GM23248 (cell line): Measurements from ENCODE around the gene PNPLA3. TPM values are rescaled to one million over a fixed set of nuclear protein-coding genes. Genes with fewer than 3 reads are reported as not detected.

ENCODE experiments used
- DNase-seq: peaks from one replicate; pipeline ENCODE4 v3.0.0-alpha.2; 2015
- H2AFZ ChIP-seq: fragments of 200-600 bp; sonication (generic); 2 replicates; pipeline ENCODE4 v1.6.1; 2016; ENCODE audit warnings: antibody characterized with exemption
- H3F3A ChIP-seq: fragments of 200-600 bp; sonication (generic); 2 replicates; pipeline ENCODE4 v1.6.1; 2016; ENCODE audit warnings: mild to moderate bottlenecking, antibody characterized with exemption, mixed run types; ENCODE audit not compliant: insufficient read depth
- H3K27ac ChIP-seq: fragments of 200-600 bp; sonication (generic); 2 replicates; pipeline ENCODE4 v1.5.1; 2016; ENCODE audit warnings: mild to moderate bottlenecking
- H3K27me3 ChIP-seq: fragments of 200-600 bp; sonication (generic); replicated peaks from 2 replicates; pipeline ENCODE4 v1.6.1; 2016; ENCODE audit warnings: mild to moderate bottlenecking; ENCODE audit not compliant: insufficient read depth
- H3K36me3 ChIP-seq: fragments of 200-600 bp; sonication (generic); 2 replicates; pipeline ENCODE4 v1.6.1; 2016; ENCODE audit warnings: low read depth, mild to moderate bottlenecking
- H3K4me1 ChIP-seq: fragments of 200-600 bp; sonication (generic); 2 replicates; pipeline ENCODE4 v1.6.1; 2016; ENCODE audit warnings: mild to moderate bottlenecking; ENCODE audit not compliant: insufficient read depth
- H3K4me2 ChIP-seq: fragments of 200-600 bp; sonication (generic); one replicate; pipeline ENCODE4 v1.6.1; 2016; ENCODE audit warnings: mild to moderate bottlenecking; ENCODE audit not compliant: unreplicated experiment
- H3K4me3 ChIP-seq: fragments of 200-600 bp; sonication (generic); 2 replicates; pipeline ENCODE4 v1.5.1; 2016; ENCODE audit warnings: mild to moderate bottlenecking
- H3K79me2 ChIP-seq: fragments of 200-600 bp; sonication (generic); 2 replicates; pipeline ENCODE4 v1.6.1; 2016; ENCODE audit warnings: mild to moderate bottlenecking; ENCODE audit not compliant: insufficient read depth
- H3K9ac ChIP-seq: fragments of 200-600 bp; sonication (generic); 2 replicates; pipeline ENCODE4 v1.6.1; 2016; ENCODE audit warnings: mild to moderate bottlenecking
- H3K9me2 ChIP-seq: fragments of 200-600 bp; sonication (generic); 2 replicates; pipeline ENCODE4 v1.6.1; 2016; ENCODE audit warnings: mixed run types, mild to moderate bottlenecking, moderate library complexity; ENCODE audit not compliant: insufficient read depth
- H3K9me3 ChIP-seq: fragments of 200-600 bp; sonication (generic); one replicate; pipeline ENCODE4 v1.6.1; 2017; ENCODE audit warnings: low read depth
- H4K20me1 ChIP-seq: fragments of 200-600 bp; sonication (generic); 2 replicates; pipeline ENCODE4 v1.6.0; 2016; ENCODE audit not compliant: insufficient read depth
- EZH2 ChIP-seq: fragments of 200-600 bp; sonication (generic); IDR thresholded peaks from 2 replicates; pipeline ENCODE4 v1.6.1; 2018; ENCODE audit warnings: antibody characterized with exemption, mild to moderate bottlenecking; ENCODE audit not compliant: insufficient read depth, poor library complexity, severe bottlenecking
- EZH2phosphoT487 ChIP-seq: fragments of 200-600 bp; sonication (generic); IDR thresholded peaks from 2 replicates; pipeline ENCODE4 v1.6.1; 2018; ENCODE audit warnings: antibody characterized with exemption, moderate library complexity, mild to moderate bottlenecking, low read depth; ENCODE audit not compliant: insufficient read depth
- WGBS, 2 experiments: methylation state at CpG; one replicate each; pipeline ENCODE4 v1.1.6; 2015 to 2017; ENCODE audit warnings: low lambda C conversion rate in 2 of 2, low coverage in 1 of 2; ENCODE audit errors: missing lambda C conversion rate in 2 of 2; 5-methylcytosine and 5-hydroxymethylcytosine counted together
- in situ Hi-C: fragments of 300-500 bp; cut with MboI; formaldehyde crosslinking; loops from 2 replicates; pipeline ENCODE4 v1.15.0; 2020
- polyA plus RNA-seq: library from polyadenylated mRNA; unstranded; fragments of >200 nt; fragmentation: Nextera tagmentation; extraction: Ambion mirVana; gene quantifications from 2 replicates; pipeline ENCODE4 v1.2.1, GENCODE V29; 2016
- total RNA-seq: library from RNA; depleted of rRNA; stranded (reverse); fragments of >200 nt; shearing (Covaris generic); gene quantifications from 2 replicates; pipeline ENCODE4 v1.2.3, GENCODE V29; 2014; rRNA removed

The PNPLA3 gene
- total and polyA plus RNA-seq, 2 experiments from 2014 or later = 0.54 to 1.4 TPM

DNA sequence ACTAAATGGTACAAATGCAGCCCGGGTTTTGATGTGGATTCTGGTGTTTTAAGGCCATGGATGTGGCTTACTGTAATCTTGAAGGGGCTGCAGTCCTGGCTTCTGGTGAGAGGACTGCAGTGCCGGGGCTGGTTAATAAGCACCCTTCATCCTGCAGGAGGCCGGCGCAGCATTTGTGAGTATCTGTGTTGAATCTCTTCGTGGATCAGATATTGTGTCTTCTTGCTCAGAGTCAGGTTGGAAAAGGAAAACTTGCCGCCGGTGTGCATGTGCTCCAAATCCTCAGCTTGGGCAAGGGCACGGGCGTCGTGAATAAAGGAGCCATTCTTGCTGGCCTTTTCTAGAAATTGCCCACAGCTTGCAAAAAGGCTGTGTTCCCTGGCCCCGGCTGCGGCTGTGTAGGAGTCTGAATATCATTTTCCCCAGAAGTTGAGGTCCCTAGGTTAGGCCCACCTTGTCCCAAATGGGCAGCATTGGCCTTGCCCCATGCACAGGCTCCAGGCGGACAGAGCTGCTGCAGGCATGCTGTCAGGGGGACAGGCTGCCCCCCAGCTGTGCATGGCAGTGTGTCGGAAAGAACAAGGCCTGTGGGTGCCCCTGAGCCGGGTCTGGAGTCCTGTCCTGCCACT lies 71.6 kb downstream of the PNPLA3 start:
- H3K4me2 ChIP-seq = no peak overlapping the region
- peaks cover 27% of the 10 kb centered on the region for H3F3A ChIP-seq
- H2AFZ ChIP-seq = no peak overlapping the region
- no peak overlapping the region for H3K9ac ChIP-seq
- no peak overlapping the region for H3K4me3 ChIP-seq
- TF ChIP-seq EZH2 (no peak), EZH2phosphoT487 (no peak)
- no peaks in the 10 kb centered on the region for H3K9me3 ChIP-seq
- no peak overlapping the region for H3K27ac ChIP-seq
- 91 to 94% methylated on average over 12 to 13 of the region's 15 CpGs for WGBS, 2 experiments
- no peaks in the 10 kb centered on the region for H4K20me1 ChIP-seq
- no peak for DNase-seq
- peaks cover 16% of the 10 kb centered on the region for H3K4me1 ChIP-seq
- H3K79me2 ChIP-seq = 0 out of 2 replicates have a peak, but pooled peaks cover 12% of the 10 kb centered on the region
- H3K27me3 ChIP-seq = no peaks in the 10 kb centered on the region
- no peaks in the 10 kb centered on the region for H3K9me2 ChIP-seq
- H3K36me3 ChIP-seq = peaks cover 10% of the 10 kb centered on the region; the same call in 1 of the 2 replicates
- in situ Hi-C loops = loop anchor here (10.0 kb wide), 2 partner anchors 90 to 630 kb away; no protein-coding TSS in a partner anchor

DNA sequence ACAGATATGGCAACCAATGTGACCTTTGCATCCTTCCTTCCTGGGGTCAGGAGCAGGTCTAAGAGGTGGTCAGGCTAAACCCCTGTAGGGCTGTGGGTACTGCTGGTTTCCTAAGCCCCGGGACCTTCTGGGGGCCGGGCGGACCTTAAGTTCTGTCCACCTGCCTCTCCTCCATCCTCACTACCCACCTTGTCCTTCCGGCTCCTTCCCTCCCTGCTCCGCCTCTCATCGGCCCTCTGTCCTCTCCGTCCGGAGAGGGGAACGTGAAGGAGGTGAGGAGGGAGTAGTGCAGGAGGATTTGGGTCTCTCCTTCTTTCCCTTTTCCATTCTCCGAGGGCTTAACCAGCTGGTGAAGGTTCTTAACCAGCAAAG lies 72.2 kb downstream of the PNPLA3 start:
- H3F3A ChIP-seq = peaks cover 24% of the 10 kb centered on the region
- WGBS, 2 experiments = 95 to 96% methylated on average over 10 of the region's 10 CpGs
- no peak for DNase-seq
- no peaks in the 10 kb centered on the region for H3K9me3 ChIP-seq
- peaks cover 5% of the 10 kb centered on the region; the same call in 1 of the 2 replicates for H3K36me3 ChIP-seq
- H4K20me1 ChIP-seq = no peaks in the 10 kb centered on the region
- H3K4me3 ChIP-seq = no peak overlapping the region
- TF ChIP-seq EZH2 (no peak), EZH2phosphoT487 (no peak)
- H3K4me1 ChIP-seq = peaks cover 16% of the 10 kb centered on the region
- no peak overlapping the region for H3K9ac ChIP-seq
- no peak overlapping the region for H3K4me2 ChIP-seq
- H3K79me2 ChIP-seq = 0 out of 2 replicates have a peak, but pooled peaks cover 12% of the 10 kb centered on the region
- in situ Hi-C loops = loop anchor here (10.0 kb wide), 2 partner anchors 89 to 629 kb away; no protein-coding TSS in a partner anchor
- H3K27ac ChIP-seq = no peak overlapping the region
- no peak overlapping the region for H2AFZ ChIP-seq
- H3K27me3 ChIP-seq = no peaks in the 10 kb centered on the region
- H3K9me2 ChIP-seq = no peaks in the 10 kb centered on the region

DNA sequence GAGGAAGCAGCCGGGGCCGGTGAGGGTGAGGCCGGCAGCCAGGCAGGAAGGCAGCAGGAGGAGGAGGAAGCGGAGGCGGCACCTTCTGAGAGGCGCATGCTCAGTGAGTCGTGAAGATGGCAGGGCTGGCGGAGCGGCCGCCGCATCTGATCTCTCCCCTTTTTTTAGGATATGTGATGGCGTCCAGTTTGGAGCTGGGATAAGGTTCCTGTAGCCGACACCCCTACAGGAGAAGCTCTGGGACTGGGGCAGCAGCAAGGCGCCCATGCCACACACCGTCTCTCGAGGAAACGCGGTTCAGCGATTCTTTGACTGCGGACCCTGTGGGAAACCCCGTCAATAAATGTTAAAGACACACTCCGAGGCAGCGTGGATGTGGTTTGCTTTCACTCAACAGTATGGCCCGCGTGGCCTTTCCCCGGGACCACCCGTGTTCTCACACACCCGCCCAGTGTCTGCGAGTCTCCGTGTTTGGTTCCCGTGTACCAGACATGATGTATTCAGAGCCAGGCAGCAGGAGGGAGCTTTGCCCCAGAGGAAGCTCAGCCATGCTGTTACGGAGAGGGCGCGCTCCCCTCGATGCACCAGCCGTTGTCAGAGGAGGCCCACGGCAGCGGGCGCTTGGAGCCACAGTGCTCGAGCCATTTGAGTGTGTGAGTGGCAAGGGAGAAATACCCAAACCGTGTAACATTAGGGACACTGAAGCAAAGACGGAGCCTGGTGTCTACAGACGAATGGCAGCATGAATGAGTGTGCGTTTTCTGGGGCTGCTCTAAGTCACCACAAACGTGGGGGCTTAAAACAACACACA lies 72.8 kb downstream of the PNPLA3 start:
- no peak for DNase-seq
- Histone ChIP-seq H3K9ac (no peak overlapping the region), H3F3A (peaks cover 19% of the 10 kb centered on the region), H3K4me2 (no peak overlapping the region), H3K4me1 (peaks cover 16% of the 10 kb centered on the region), H2AFZ (no peak overlapping the region), H3K27ac (no peak overlapping the region), H3K27me3 (no peaks in the 10 kb centered on the region), H3K4me3 (no peak overlapping the region), H3K9me2 (no peaks in the 10 kb centered on the region), H4K20me1 (no peaks in the 10 kb centered on the region), H3K9me3 (no peaks in the 10 kb centered on the region), H3K79me2 (0 out of 2 replicates have a peak, but pooled peaks cover 12% of the 10 kb centered on the region), H3K36me3 (peaks cover 5% of the 10 kb centered on the region; the same call in 1 of the 2 replicates)
- no peak for TF ChIP-seq EZH2phosphoT487
- TF ChIP-seq EZH2 = no peak
- in situ Hi-C loops = loop anchor here (10.0 kb wide), 2 partner anchors 88 to 628 kb away; no protein-coding TSS in a partner anchor
- 91 to 92% methylated on average over 42 to 45 of the region's 45 CpGs for WGBS, 2 experiments

DNA sequence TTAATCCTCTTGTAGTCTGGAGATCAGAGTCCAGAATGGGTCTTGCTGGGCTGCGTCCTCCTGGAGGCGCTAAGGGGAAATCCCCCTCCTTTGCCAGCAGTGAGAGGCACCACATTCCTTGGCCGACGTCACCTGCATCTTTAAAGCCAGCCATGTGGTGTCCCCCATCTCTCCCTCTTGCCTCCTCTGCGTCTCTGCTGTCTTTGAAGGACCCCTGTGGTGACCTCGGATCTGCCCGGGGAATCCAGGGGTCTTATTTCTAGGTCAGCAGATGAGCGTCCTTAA lies 73.3 kb downstream of the PNPLA3 start:
- Histone ChIP-seq H3K79me2 (0 out of 2 replicates have a peak, but pooled peaks cover 12% of the 10 kb centered on the region), H3K4me1 (peaks cover 13% of the 10 kb centered on the region), H2AFZ (no peak overlapping the region), H3K9me2 (no peaks in the 10 kb centered on the region), H3K27me3 (no peaks in the 10 kb centered on the region), H3K36me3 (peaks cover 5% of the 10 kb centered on the region; the same call in 1 of the 2 replicates), H3K9ac (no peak overlapping the region), H4K20me1 (no peaks in the 10 kb centered on the region), H3K27ac (no peak overlapping the region), H3K4me2 (no peak overlapping the region), H3K9me3 (no peaks in the 10 kb centered on the region), H3K4me3 (no peak overlapping the region), H3F3A (peaks cover 13% of the 10 kb centered on the region)
- DNase-seq = no peak
- WGBS, 2 experiments = 96 to 99% methylated on average over 8 of the region's 8 CpGs
- no peak for TF ChIP-seq EZH2phosphoT487
- no peak for TF ChIP-seq EZH2
- in situ Hi-C loops = loop anchor here (10.0 kb wide), 2 partner anchors 88 to 628 kb away; no protein-coding TSS in a partner anchor

Other genes starting within 250 kb of the PNPLA3 start
- gene EFCAB6, start 111.5 kb upstream of the PNPLA3 start, total RNA-seq = 1.5 and 3.5 TPM in 2 replicates
- gene EFCAB6, start 111.5 kb upstream of the PNPLA3 start, polyA plus RNA-seq = 2.0 and 2.1 TPM in 2 replicates
- not detected in 2 replicates for gene SULT4A1, start 61.3 kb upstream of the PNPLA3 start, total RNA-seq
- gene SULT4A1, start 61.3 kb upstream of the PNPLA3 start, polyA plus RNA-seq = not detected in 2 replicates
- not detected in 2 replicates for gene PNPLA5, start 31.8 kb upstream of the PNPLA3 start, total RNA-seq
- not detected in 2 replicates for gene PNPLA5, start 31.8 kb upstream of the PNPLA3 start, polyA plus RNA-seq
- gene SAMM50, start 31.6 kb downstream of the PNPLA3 start, total RNA-seq = 37.8 and 48.3 TPM in 2 replicates
- 73.7 and 73.8 TPM in 2 replicates for gene SAMM50, start 31.6 kb downstream of the PNPLA3 start, polyA plus RNA-seq
- 141 and 143 TPM in 2 replicates for gene PARVB, start 100.5 kb downstream of the PNPLA3 start, total RNA-seq
- gene PARVB, start 100.5 kb downstream of the PNPLA3 start, polyA plus RNA-seq = 52.6 and 53.2 TPM in 2 replicates